Measurements from ENCODE around the gene PLCD3.

DNA sequence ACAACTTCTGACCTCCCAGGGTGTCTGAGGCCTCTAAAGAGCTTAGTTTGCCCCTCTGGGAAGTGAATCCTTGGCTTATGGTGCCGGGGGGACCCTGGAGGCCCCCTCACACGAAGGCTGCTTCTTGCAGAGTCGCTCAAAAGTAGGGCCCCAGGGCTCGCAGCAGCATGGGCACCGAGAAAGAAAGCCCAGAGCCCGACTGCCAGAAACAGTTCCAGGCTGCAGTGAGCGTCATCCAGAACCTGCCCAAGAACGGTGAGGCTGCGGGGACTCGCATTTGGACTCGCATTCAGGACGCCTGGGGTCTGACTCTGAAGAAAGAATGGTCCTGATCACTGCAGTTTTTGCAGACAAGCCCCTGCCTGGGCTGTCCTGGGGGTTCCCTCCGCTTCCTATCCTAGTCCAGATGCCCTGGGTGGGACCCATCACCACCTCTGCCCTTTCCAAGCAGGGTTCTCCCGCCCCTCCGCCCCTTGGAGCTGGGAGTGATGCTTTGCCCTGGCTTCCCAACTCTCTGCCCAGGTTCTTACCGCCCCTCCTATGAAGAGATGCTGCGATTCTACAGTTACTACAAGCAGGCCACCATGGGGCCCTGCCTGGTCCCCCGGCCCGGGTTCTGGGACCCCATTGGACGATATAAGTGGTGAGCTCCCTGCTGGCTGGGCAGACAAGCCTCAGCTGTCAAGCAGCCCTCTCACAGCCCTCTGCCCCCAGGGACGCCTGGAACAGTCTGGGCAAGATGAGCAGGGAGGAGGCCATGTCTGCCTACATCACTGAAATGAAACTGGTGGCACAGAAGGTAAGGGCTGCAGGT is 3.9 kb upstream of the PLCD3 start:
- no peak for TF ChIP-seq CTCF (IDR thresholded peaks at IDR 0.05)
- no peak for TF ChIP-seq EP300 (IDR thresholded peaks at IDR 0.05)

Data from upper lobe of left lung (tissue), 4 donors.